Astrocyte of the cerebellum (primary cell): ENCODE data around the gene IFI44.

ENCODE experiments used
- DNase-seq: peaks from one replicate; pipeline ENCODE4 v3.0.0-alpha.2; 2011; ENCODE audit warnings: low read depth
- H3K4me3 ChIP-seq: 2 replicates; pipeline ENCODE4 v1.5.1; 2011; ENCODE audit warnings: mild to moderate bottlenecking, low read depth, low read length, moderate library complexity
- in situ Hi-C: cut with HindIII; loops from 2 replicates; pipeline ENCODE4 v1.10.0; 2017; ENCODE audit warnings: low sequenced_read_pairs
- TF ChIP-seq, protein P1 (sequence below): IDR thresholded peaks from 2 replicates; pipeline ENCODE4 v1.5.1; 2012; ENCODE audit warnings: low read length, low read depth, moderate library complexity, mild to moderate bottlenecking; ENCODE audit errors: missing control alignments

Gene IFI44

DNA sequence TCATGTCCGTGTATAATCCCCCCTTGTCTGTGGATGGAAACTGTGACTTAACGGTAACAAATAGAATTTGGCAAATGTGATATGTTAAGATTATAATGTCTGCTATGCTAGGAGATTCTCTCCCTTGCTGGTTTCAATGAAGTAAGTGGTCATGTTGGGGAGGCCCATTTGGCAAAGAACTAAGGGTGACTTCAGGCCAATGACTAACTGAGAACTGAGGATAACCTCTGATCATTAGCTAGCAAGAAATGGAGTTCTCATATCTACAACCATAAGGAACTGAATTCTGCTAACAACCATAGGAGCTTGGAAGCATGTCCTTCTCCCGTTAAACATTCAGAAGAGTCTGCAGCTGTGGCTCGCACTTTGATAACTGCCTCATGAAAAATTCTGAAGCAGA is 27.1 kb upstream of the IFI44 start:
- TF ChIP-seq, protein P1, sequence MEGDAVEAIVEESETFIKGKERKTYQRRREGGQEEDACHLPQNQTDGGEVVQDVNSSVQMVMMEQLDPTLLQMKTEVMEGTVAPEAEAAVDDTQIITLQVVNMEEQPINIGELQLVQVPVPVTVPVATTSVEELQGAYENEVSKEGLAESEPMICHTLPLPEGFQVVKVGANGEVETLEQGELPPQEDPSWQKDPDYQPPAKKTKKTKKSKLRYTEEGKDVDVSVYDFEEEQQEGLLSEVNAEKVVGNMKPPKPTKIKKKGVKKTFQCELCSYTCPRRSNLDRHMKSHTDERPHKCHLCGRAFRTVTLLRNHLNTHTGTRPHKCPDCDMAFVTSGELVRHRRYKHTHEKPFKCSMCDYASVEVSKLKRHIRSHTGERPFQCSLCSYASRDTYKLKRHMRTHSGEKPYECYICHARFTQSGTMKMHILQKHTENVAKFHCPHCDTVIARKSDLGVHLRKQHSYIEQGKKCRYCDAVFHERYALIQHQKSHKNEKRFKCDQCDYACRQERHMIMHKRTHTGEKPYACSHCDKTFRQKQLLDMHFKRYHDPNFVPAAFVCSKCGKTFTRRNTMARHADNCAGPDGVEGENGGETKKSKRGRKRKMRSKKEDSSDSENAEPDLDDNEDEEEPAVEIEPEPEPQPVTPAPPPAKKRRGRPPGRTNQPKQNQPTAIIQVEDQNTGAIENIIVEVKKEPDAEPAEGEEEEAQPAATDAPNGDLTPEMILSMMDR, result no peak
- in situ Hi-C loops, result no loop called here
- H3K4me3 ChIP-seq, result no peak overlapping the region

DNA sequence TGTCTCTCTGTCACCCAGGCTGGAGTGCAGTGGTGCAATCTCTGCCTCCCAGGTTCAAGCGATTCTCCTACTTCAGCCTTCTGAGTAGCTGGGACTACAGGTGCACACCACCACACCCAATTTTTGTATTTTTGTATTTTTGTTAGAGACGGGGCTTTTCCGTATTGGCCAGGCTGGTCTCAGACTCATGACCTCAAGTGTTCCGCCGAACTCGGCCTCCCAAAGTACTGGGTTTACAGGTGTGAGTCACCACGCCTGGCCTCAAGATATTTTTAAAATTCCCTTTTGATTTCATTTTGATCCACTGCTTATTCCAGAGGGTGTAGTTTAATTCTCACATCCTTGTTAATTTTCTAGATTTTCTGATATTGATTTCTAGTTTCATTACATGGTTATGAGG is 25.6 kb upstream of the IFI44 start:
- in situ Hi-C loops, result no loop called here
- DNase-seq, result no peak
- no peak overlapping the region for H3K4me3 ChIP-seq
- TF ChIP-seq, protein P1, result no peak

More for the DNA sequence above, 27.1 kb upstream of the IFI44 start:
- no peak for DNase-seq

DNA sequence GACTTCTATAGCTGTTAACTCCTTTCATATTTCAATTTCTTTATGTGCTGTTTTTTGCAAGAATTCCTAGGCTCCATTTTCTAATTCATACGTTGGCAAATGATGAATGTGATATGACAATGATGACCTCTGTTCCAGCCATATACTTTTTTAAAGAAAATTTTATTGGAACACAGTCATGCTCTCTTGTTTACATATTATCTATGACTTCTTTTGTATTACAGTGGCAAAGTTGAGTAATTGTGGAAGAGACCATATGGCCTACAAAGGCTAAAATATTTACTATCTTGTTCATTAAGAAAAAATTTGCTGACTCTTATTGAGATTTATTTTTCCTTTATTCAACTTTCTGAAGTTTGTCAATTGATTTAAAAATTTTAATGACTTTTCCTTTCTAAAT is 22.3 kb upstream of the IFI44 start:
- no peak for DNase-seq
- H3K4me3 ChIP-seq, result no peak overlapping the region
- TF ChIP-seq, protein P1, result no peak
- in situ Hi-C loops, result no loop called here

DNA sequence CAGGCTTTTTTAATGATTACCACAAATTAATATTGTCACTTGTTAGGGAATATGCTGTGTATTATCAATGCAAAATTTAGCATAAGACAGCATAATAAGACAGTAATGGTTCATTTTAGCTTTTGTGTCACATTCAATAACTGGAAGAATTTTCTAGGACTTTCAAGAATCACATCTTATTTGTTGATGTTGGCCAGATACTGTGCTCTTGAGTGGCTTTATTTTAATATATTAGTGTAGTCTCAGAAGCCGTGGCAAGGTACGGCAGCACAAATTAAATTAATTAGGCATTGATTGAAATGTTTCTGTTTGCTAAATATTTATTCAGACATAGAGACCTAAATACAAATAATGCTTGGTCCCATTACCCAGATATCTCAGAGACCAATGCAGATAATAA is 19.0 kb upstream of the IFI44 start:
- in situ Hi-C loops, result no loop called here
- no peak for DNase-seq
- TF ChIP-seq, protein P1, result no peak
- H3K4me3 ChIP-seq, result no peak overlapping the region

DNA sequence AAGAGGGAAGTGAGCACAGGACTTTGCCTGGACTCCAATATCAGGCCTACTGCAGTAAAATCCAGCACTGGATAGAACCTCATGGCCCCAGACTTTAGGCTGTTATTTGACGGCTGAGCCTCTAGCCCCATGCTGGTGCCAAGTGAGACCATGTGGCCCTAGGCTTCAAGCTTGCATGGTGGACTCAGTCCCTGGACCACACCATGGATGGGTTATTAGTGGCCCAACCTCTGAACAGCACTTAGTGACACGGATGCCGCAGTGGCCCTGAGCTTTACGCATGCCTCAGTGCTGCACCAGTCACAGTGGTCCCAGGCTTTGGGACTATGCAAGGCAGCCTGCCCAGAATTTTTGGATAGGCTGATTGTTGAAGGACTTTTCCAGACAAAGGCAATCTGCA is 16.4 kb upstream of the IFI44 start:
- in situ Hi-C loops, result no loop called here
- DNase-seq, result no peak
- TF ChIP-seq, protein P1, result no peak
- H3K4me3 ChIP-seq, result no peak overlapping the region

DNA sequence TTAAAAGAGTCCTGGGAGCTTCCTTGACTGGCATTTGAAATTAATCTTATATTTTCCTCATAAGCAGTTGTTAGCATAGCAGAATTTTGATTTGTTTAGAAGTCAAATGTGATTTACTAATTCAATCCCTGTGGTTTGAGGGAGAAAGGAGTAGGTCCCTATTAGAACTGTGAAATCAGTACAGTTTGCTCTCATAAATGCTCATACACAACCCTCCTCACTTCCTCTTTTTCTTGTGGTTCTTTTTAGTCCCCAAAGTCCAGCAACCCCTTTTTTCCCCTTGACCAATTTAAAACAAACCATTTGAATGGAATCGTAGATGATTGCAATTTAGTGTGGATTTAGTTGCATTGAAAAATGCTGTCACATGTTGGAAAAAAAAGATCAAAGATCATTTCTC is 9.2 kb upstream of the IFI44 start:
- H3K4me3 ChIP-seq, result no peak overlapping the region
- no peak for DNase-seq
- in situ Hi-C loops, result no loop called here
- TF ChIP-seq, protein P1, result no peak

DNA sequence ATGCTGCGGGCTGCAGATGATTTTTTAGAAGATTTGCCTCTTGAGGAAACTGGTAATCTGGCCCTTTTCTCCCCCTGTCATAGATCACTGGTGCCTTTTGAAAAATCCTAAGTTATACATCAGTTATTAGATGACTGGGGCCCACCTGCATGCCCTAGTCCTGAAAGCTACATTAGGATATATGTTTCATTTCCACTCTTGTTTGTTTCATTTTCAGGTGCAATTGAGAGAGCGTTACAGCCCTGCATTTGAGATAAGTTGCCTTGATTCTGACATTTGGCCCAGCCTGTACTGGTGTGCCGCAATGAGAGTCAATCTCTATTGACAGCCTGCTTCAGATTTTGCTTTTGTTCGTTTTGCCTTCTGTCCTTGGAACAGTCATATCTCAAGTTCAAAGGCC is 8.1 kb upstream of the IFI44 start:
- no peak overlapping the region for H3K4me3 ChIP-seq
- no peak for DNase-seq
- in situ Hi-C loops, result no loop called here
- TF ChIP-seq, protein P1, result no peak
